Fibroblast of skin of scalp (primary cell): ENCODE results near the gene PRSS57.

Experiments
- DNase-seq: peaks from one replicate; pipeline ENCODE4 v3.0.0-alpha.2; 2013

Gene PRSS57

GRCh38 chr19:690203-690602 is 5.0 kb downstream of the PRSS57 start:
- DNase-seq: no peak

GRCh38 chr19:688992-689391 is 6.3 kb downstream of the PRSS57 start:
- DNase-seq: no peak

- DNase-seq: no peak
These were observed 7.0 kb downstream of the PRSS57 start for GRCh38 chr19:688214-688613.

GRCh38 chr19:687569-688166 is 7.6 kb downstream of the PRSS57 start:
- DNase-seq: no peak

DNA sequence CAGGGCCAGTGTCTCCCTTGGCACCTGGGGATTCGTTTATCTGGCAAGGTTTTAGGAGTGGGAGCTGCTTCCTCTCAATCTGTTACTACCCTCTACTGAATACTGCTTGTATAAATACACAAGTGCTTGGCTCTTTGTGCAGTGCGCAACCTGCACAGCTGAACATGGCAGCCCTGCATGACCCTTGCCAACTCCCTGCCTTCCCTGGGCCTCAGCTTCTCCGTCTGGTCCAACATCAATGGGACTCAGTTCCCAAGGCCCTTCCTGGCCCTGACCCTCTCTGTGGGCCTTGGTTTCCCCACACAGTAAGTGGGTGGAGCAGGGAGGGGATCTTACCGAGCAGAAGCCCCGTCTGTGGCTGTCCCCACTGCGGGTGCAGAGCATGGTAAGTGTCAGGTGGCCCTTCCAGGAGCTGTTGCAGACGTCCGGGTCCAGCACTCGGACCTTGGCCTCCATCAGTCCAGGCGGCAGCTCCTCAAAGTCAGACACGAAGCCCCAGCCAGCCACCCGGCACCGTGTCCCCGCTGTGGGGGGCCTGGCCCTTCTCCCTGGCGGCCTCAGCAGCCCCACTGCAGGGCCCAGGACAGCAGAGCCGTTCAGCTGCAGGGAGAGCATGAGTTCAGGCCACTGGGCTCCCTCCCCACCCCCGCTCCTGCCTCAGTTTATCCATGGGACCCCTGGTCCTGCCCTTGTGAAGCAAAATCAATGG is 8.5 kb downstream of the PRSS57 start:
- DNase-seq: no peak

GRCh38 chr19:685454-685931 is 9.8 kb downstream of the PRSS57 start:
- no peak for DNase-seq

DNA sequence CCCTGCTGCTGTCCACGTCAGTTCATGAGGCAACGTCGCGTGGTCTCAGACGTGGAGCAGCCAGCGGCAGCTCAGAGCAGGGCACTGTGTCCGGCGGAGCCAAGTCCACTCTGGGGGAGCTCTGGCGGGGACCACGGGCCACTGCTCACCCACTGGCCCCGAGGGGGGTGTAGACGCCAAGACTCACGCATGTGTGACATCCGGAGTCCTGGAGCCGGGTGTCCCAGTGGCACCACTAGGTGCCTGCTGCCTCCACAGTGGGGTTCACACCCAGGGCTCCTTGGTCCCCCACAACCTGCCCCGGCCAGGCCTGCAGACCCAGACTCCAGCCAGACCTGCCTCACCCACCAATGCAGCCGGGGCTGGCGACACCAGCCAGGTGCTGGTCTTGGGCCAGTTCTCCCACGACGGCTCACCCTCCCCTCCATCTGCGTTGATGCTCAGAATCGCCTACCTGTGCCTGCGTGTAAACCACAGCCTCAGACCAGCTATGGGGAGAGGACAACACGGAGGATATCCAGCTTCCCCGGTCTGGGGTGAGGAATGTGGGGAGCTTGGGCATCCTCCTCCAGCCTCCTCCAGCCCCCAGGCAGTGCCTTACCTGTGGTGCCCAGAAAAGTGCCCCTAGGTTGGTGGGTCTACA is 12.5 kb downstream of the PRSS57 start:
- DNase-seq: no peak

DNA sequence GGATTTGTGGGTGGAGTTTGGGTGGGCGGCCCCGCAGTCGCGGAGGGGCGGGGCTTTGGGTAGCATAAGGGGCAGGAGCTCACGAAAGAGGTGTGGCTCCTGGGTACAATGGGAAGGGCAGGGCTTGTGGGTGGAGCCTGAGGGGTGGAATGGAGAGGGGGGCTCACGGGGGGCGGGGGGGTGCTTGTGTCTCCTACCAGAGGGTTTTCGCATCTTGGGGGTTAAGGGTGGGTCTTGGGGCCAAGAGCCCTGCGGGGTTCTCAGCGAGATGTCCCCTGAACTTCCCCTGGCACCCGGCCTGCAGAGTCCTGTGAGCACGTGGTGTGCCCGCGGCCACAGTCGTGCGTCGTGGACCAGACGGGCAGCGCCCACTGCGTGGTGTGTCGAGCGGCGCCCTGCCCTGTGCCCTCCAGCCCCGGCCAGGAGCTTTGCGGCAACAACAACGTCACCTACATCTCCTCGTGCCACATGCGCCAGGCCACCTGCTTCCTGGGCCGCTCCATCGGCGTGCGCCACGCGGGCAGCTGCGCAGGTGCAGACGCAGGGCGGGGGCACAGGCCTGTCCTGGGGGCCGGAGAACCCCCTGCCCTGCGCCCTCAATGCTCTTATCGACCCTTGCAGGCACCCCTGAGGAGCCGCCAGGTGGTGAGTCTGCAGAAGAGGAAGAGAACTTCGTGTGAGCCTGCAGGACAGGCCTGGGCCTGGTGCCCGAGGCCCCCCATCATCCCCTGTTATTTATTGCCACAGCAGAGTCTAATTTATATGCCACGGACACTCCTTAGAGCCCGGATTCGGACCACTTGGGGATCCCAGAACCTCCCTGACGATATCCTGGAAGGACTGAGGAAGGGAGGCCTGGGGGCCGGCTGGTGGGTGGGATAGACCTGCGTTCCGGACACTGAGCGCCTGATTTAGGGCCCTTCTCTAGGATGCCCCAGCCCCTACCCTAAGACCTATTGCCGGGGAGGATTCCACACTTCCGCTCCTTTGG is 13.9 kb downstream of the PRSS57 start:
- no peak for DNase-seq

- peak; percentile 99 for DNase-seq
These were observed 14.8 kb downstream of the PRSS57 start for GRCh38 chr19:680287-681028.

DNA sequence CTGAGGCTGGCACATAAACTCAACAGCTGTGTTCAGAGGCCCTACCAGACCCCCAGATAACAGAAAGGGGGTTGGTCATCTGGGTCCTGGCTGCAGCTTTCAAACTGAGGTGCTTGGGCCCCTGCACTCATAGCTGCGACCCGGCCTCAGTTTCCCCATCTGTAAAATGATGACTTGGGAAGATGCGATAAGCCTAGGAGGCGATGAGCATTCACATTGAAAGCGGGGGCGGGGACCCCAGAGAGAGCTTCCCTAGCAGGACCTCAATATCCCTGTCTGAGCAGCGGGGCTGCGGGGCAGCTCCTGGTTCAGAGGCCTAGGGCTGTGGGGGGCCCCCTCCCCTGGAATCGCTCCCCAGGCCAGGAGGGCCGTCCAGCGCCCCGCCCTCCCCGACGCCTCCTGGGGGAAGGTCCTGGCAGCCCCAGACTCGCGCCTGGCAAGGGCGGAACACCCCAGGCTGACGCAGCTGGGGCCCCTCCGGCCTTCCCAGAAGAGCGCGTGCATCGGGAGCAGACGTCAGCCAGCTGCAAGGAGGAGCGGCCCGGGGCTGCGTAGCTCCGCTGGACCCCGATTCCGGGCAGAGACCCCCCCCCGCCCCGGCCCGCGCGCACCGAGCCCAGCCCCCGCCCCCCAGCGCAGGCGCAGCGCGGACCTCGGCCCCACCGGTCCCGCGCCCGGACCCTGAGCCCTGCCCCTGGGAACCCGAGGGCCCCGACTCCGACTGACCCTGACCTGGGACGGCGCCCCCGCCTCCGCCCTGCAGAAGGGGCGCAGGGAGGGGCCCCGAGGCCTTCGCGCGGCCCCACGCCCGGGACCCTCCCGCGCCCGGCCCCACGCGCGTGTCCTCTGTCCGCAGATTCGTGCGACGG is 15.6 kb downstream of the PRSS57 start:
- peak; percentile 69 for DNase-seq

DNA sequence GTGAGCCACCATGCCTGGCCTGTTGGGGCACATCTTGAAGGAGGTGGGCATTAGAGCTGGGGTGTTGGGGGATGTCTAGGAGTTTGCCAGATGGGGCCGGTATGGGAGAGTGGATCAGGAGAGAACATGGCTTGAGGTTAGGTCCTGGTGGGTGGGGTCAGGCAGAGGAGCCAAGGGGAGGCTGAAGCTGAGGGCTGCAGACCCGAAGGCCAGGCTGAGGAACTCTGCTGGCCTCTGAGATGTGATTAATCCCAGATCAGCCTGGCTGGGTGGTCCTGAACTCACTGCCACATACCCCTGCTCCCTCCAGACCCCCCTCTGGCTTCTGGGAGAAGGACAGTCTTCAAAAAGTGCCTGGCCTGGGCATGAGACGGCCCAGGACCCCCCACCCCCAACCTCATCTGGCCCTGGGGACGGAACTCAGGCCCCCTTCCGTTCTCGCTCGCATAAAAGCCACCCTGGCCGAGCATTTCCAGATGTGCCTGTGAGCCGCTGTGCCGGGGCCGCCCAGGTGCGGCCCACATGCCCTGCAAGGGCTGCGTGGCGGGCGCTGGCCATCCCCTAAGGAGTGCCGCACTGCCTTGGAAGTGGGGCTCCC is 16.4 kb downstream of the PRSS57 start:
- no peak for DNase-seq

DNA sequence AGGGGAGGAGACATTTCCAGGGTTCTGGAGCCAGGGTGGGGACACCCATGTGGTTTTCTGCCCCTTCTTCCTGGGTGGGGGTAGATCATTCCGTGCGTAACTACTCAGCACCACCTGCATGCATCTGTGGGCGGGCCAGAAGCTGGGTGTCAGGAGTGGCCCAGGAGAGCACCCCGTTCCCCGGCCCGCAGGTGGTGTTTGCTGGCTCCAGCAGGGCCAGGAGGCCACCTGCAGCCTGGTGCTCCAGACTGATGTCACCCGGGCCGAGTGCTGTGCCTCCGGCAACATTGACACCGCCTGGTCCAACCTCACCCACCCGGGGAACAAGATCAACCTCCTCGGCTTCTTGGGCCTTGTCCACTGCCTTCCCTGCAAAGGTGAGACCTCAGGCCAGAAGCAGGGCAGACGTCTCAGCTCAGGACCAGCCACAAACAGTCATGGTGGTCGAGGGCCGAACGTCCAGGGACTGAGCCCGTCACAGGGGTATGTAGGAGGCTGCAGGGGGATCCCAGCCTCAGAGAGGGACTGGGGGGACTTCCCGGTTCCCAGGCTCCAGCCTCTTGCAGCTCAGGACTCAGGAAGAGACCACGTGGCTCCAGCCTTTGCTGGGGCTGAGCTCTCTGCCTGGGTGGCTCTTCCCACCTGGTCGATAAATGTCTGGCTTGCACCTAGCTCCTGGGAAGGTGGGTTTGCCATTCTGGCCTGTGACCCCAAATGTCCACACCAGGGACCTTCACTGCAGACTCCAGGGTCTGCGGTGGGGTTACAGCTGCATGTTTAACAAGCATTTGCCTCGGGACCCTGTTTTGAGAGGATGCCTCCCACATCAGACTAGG is 17.4 kb downstream of the PRSS57 start:
- no peak for DNase-seq

- peak; percentile 93 for DNase-seq
These were observed 18.1 kb downstream of the PRSS57 start for GRCh38 chr19:677201-677600.

DNA sequence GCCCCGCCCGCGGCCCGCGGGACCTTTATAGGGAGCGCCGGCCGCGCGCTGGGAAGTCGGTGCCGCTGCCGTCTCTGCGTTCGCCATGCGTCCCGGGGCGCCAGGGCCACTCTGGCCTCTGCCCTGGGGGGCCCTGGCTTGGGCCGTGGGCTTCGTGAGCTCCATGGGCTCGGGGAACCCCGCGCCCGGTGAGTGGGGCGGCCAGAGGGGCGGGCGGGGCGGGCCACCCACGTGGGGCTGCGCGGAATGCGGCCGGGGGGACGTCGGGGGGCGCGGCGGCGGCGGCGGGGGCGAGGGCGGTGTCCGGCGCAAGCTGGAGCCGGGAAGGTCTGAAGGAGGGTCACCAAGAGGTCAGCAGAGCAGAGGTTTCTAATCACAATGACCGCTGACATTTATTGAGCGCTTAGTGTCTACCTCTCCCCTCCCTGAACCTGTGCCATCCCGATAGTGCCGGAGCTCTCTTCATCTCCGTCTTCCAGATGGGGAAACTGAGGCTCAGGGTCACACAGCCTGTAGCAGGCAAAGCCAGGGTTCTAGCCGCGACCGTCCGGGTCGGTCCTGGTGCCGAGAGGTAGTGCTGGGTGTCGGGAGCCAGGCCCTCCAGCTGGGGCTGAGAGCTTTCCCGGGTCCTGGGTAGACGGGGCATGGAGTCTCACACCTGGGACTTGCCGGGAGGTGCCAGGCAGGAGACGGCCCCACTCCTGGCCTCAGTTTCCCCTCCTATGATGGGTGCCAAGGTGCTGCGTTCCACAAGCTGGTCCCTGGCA is 18.7 kb downstream of the PRSS57 start, which contains the start of gene FSTL3:
FSTL3 (plus strand) TSS at position 54 of the 767 bp plus-strand sequence; CDS start at position 86, 32 bp downstream.
- peak; percentile 42 for DNase-seq

- DNase-seq: no peak
These were observed 19.3 kb downstream of the PRSS57 start for GRCh38 chr19:676007-676338.

- no peak for DNase-seq
These were observed 20.7 kb downstream of the PRSS57 start for GRCh38 chr19:674282-675151.

- DNase-seq: no peak
These were observed 24.6 kb downstream of the PRSS57 start for GRCh38 chr19:670609-671075.
